Measurements from ENCODE around the gene LRP5.

DNA sequence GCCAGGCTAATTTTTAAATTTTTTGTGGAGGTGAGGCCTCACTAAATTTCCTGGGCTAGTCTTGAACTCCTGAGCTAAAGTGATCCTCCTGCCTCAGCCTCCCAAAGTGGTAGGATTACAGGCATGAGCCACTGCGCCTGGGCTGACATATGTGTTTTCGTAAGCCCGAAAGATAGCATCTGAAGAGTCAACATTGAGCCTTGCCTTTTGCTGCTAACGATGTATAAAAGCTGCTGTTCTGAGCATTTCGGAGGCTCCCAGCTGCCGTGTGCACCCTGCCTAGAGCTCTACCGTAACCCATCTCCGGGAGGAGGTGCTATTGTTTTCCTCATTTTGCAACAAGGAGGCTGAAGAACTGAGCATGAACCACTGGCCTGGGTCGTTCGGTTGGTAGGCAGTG is 130.0 kb downstream of the LRP5 start:
- TF ChIP-seq POLR2A (IDR thresholded peaks at IDR 0.05) = no peak
- TF ChIP-seq, protein P1, sequence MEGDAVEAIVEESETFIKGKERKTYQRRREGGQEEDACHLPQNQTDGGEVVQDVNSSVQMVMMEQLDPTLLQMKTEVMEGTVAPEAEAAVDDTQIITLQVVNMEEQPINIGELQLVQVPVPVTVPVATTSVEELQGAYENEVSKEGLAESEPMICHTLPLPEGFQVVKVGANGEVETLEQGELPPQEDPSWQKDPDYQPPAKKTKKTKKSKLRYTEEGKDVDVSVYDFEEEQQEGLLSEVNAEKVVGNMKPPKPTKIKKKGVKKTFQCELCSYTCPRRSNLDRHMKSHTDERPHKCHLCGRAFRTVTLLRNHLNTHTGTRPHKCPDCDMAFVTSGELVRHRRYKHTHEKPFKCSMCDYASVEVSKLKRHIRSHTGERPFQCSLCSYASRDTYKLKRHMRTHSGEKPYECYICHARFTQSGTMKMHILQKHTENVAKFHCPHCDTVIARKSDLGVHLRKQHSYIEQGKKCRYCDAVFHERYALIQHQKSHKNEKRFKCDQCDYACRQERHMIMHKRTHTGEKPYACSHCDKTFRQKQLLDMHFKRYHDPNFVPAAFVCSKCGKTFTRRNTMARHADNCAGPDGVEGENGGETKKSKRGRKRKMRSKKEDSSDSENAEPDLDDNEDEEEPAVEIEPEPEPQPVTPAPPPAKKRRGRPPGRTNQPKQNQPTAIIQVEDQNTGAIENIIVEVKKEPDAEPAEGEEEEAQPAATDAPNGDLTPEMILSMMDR (IDR thresholded peaks at IDR 0.05) = no peak

All from testis (tissue), 2 donors.